Left ventricle myocardium inferior (tissue), 1 donor: Measurements from ENCODE around the gene DRC1. TPM values are rescaled to one million over a fixed set of nuclear protein-coding genes. Genes with fewer than 3 reads are reported as not detected.

Experiments
- DNase-seq: peaks from one replicate; pipeline ENCODE4 v3.0.0-alpha.2; 2020
- H3K27ac ChIP-seq: fragments of 200-600 bp; replicated peaks from 2 replicates; pipeline ENCODE4 v1.8.0; 2021
- H3K27me3 ChIP-seq: fragments of 200-600 bp; 2 replicates; pipeline ENCODE4 v1.8.0; 2021; ENCODE audit warnings: low read depth
- H3K36me3 ChIP-seq: fragments of 200-600 bp; 2 replicates; pipeline ENCODE4 v1.8.0; 2021
- H3K4me1 ChIP-seq: fragments of 200-600 bp; 2 replicates; pipeline ENCODE4 v1.8.0; 2021
- H3K4me3 ChIP-seq: fragments of 200-600 bp; 2 replicates; pipeline ENCODE4 v1.8.0; 2021; ENCODE audit warnings: mild to moderate bottlenecking, moderate library complexity
- H3K9me3 ChIP-seq: fragments of 200-600 bp; replicated peaks from 2 replicates; pipeline ENCODE4 v1.8.0; 2021
- CTCF ChIP-seq: fragments of 200-600 bp; IDR thresholded peaks from 2 replicates; pipeline ENCODE4 v1.8.0; 2021; ENCODE audit warnings: antibody characterized with exemption, mild to moderate bottlenecking, borderline replicate concordance
- intact Hi-C: fragments of 100-400 bp; cut with micrococcal nuclease; formaldehyde crosslinking; loops from one replicate; pipeline ENCODE4 v1.11.0; 2022
- total RNA-seq: library from RNA; stranded (reverse); fragmentation: NEBNext Ultra II Directional; extraction: Animal tissue kit (Norgen Biotek cat#: 25700); gene quantifications from one replicate; pipeline ENCODE4 v1.2.1, GENCODE V29; 2021
- donor health status: DM: no; HTN: yes; CAD: no; lungs with severe emphysema.

The DRC1 gene
- total RNA-seq, 1 donor from 2014 or later: not detected

DNA sequence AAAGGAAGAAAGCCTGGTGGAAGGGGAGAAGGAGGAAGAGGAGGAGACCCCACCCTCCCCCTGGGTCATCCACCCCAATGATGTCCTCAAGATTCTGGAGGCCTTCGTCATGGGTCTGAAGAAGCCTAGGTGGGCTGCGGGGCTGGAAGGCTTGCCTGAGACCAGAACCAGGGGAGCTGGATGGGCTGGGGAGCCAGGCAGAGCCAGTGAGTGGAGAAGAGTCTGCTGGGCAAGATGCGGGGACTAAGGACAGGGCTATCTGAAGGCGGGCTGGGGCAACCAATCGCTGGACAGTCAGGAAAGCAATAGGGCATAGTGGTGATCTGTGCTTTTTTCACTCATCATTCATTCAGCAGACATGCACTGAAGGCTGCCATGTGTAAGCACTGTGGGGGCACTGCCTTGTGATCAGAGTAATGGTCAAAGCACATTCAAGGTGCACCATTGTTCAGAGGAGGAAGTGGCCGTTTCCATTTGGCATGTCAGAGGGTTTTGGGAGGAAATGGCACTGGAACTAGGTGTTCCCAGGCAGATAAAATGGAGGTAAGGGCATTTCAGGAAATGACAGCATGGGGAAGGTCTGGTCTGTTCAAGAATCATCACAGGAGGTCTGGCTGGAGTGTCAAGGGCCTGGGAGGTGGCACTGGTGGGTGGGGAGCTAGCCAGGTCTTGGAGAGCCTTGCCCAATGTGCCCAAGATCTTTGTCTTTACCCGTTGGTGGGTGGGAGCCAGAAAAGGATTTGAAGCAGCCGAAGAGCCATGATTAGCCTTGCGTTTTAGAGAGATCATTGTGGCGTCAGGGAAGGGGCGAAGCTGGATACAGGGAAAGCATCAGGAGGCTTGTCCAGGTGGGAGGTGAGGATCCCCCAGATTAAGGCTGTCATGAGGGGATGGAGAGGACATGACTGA is 52.0 kb downstream of the DRC1 start:
- Histone ChIP-seq H3K27ac (no peak overlapping the region), H3K4me3 (no peak overlapping the region), H3K4me1 (no peaks in the 10 kb centered on the region), H3K27me3 (no peaks in the 10 kb centered on the region), H3K9me3 (peaks cover 5% of the 10 kb centered on the region), H3K36me3 (no peaks in the 10 kb centered on the region)
- TF ChIP-seq CTCF: no peak
- intact Hi-C loops: no loop called here
- no peak for DNase-seq

DNA sequence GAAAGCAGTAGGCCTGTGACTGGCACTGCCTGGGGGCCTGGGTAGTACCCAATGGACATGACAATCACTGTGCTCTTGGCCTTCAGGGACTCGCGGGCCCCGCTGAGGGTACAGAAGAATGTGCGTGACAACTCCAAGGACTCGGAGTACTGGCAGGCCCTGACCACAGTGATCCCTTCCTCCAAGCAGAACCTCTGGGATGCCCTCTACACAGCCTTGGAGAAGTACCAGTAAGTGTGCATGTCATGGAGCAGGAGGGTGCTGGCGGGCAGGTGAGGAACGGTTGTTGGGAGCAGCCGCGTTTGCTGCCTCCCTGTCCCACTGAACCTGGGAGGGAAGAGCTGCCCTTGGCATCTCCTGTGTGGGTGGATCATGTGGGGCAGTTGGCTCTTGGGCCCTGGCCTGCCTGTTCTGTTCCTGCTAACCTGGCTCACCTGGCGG is 52.9 kb downstream of the DRC1 start:
- intact Hi-C loops: no loop called here
- Histone ChIP-seq H3K4me1 (no peaks in the 10 kb centered on the region), H3K27ac (no peak overlapping the region), H3K27me3 (no peaks in the 10 kb centered on the region), H3K36me3 (no peaks in the 10 kb centered on the region), H3K9me3 (peaks cover 5% of the 10 kb centered on the region), H3K4me3 (no peak overlapping the region)
- no peak for DNase-seq
- no peak for TF ChIP-seq CTCF

DNA sequence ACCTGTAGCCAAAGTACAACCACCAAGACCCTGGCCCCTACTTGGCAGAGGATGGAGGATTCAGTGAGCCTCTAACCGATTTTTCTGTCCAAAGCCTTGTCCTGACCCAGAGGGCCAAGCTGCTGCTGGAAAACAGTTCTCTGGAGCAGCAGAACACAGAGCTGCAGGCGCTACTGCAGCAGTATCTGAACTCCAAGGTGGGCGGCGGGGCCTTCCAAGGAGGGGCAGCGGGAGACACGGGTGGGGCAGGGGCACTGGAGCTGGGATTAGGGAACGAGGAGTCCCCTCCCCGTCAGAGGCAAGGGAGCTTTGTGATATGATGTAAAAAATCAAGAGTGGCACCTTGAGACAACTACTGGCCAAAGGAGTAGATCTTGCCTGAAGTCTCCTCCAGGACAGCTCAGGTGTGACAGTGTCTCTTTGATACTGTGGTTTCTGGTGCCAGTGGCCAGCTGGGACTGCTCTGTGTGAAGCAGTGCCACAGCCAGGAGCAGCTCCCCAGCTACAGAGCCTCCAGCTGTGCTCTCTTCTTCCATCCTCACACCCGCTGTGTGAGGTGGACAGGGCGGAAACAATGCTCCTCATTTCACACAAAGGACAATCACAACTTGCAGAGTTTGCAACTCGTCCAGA is 53.4 kb downstream of the DRC1 start:
- no peaks in the 10 kb centered on the region for H3K27me3 ChIP-seq
- H3K36me3 ChIP-seq: no peaks in the 10 kb centered on the region
- no peak overlapping the region for H3K27ac ChIP-seq
- H3K4me1 ChIP-seq: no peaks in the 10 kb centered on the region
- no peak for DNase-seq
- no peak overlapping the region for H3K4me3 ChIP-seq
- intact Hi-C loops: no loop called here
- peaks cover 5% of the 10 kb centered on the region for H3K9me3 ChIP-seq
- no peak for TF ChIP-seq CTCF

- no peak for DNase-seq
- TF ChIP-seq CTCF: no peak
- no peaks in the 10 kb centered on the region for H3K4me1 ChIP-seq
- H3K27me3 ChIP-seq: no peaks in the 10 kb centered on the region
- intact Hi-C loops: no loop called here
- H3K4me3 ChIP-seq: no peak overlapping the region
- no peak overlapping the region for H3K27ac ChIP-seq
- H3K36me3 ChIP-seq: no peaks in the 10 kb centered on the region
- H3K9me3 ChIP-seq: peaks cover 5% of the 10 kb centered on the region
Observed at GRCh38 chr2:26455670-26456439, 54.1 kb downstream of the DRC1 start.

DNA sequence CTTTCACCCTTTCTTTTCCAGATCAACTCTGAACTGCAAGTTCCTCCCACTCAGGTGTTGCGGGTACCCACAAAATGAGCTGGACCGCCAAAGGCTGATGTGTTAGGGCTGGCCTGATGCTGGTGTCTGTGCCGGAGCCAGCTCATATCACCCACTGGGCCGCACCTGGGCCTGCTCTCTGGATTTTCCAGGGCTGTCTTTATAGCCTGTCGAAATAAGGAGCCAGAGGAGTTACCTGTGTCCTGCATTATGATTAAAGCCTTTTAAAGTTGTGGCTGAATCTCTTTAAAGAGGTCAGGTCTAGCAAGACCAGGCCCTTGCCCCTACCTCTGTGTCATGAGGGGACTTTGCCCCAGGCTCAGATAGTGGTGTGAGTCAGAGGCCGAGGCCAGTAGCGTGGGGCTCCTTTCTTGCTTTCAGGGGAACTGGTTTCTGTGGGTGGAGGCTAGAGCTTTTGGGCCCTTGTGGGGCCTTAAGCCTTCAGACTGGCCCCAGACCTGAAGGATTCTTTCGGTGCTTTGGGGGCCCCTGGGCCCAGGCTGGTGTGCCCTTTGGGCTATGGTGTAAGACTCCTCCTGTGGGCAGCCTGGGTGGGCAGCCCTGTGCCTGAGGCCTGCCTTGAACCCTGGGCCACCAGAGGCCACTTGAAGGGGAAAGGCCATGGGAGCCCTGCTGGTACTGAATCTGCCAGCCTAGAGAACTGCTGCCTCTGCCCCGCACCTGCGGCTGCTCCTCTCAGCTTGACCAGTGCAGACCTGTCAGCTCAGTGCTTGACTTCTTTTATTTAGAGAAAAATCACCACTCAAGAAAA is 54.9 kb downstream of the DRC1 start:
- Histone ChIP-seq H3K27ac (no peak overlapping the region), H3K4me1 (no peaks in the 10 kb centered on the region), H3K4me3 (no peak overlapping the region), H3K27me3 (no peaks in the 10 kb centered on the region), H3K9me3 (peaks cover 3% of the 10 kb centered on the region), H3K36me3 (no peaks in the 10 kb centered on the region)
- intact Hi-C loops: no loop called here
- no peak for DNase-seq
- TF ChIP-seq CTCF: no peak
